ENCODE measurements around the gene TFPI2. TPM values are rescaled to one million over a fixed set of nuclear protein-coding genes. Genes with fewer than 3 reads are reported as not detected.

The TFPI2 gene
- total RNA-seq, 1 donor from 2014 or later, result 0.74 TPM

- H3K27ac ChIP-seq, result no peak overlapping the region
- H3K4me1 ChIP-seq, result no peaks in the 10 kb centered on the region
- no peak overlapping the region for H3K4me3 ChIP-seq
- TF ChIP-seq CTCF (IDR thresholded peaks at IDR 0.05) (no peak), POLR2AphosphoS5 (IDR thresholded peaks at IDR 0.05; ENCODE audit: insufficient read depth in 1 of 2, low read depth in 1 of 2) (no peak), POLR2A (IDR thresholded peaks at IDR 0.05) (no peak)
- H3K36me3 ChIP-seq, result no peaks in the 10 kb centered on the region
- no peaks in the 10 kb centered on the region for H3K9me3 ChIP-seq
- no peak for DNase-seq (ENCODE audit: extremely low spot score in 2 of 2)
- no peaks in the 10 kb centered on the region for H3K27me3 ChIP-seq
- intact Hi-C loops (cut with DNase I), result no loop called here
These were observed 23.7 kb downstream of the TFPI2 start for GRCh38 chr7:93866886-93867285.

GRCh38 chr7:93862651-93863050 lies 27.9 kb downstream of the TFPI2 start:
- Histone ChIP-seq H3K27me3 (no peaks in the 10 kb centered on the region), H3K4me3 (no peak overlapping the region), H3K4me1 (no peaks in the 10 kb centered on the region), H3K9me3 (no peaks in the 10 kb centered on the region), H3K36me3 (no peaks in the 10 kb centered on the region), H3K27ac (no peak overlapping the region)
- DNase-seq (ENCODE audit: extremely low spot score in 2 of 2), result no peak
- intact Hi-C loops (cut with DNase I), result no loop called here
- TF ChIP-seq POLR2AphosphoS5 (IDR thresholded peaks at IDR 0.05; ENCODE audit: insufficient read depth in 1 of 2, low read depth in 1 of 2), result no peak

GRCh38 chr7:93861325-93861949 lies 29.1 kb downstream of the TFPI2 start:
- no peak for DNase-seq (ENCODE audit: extremely low spot score in 2 of 2)
- Histone ChIP-seq H3K27ac (no peak overlapping the region), H3K4me1 (no peaks in the 10 kb centered on the region), H3K27me3 (no peaks in the 10 kb centered on the region), H3K36me3 (no peaks in the 10 kb centered on the region), H3K4me3 (no peak overlapping the region), H3K9me3 (no peaks in the 10 kb centered on the region)
- intact Hi-C loops (cut with DNase I), result no loop called here
- TF ChIP-seq CTCF (IDR thresholded peaks at IDR 0.05) (no peak), POLR2AphosphoS5 (IDR thresholded peaks at IDR 0.05; ENCODE audit: insufficient read depth in 1 of 2, low read depth in 1 of 2) (no peak), POLR2A (IDR thresholded peaks at IDR 0.05) (no peak)

- Histone ChIP-seq H3K4me1 (no peaks in the 10 kb centered on the region), H3K9me3 (no peaks in the 10 kb centered on the region)
- DNase-seq (ENCODE audit: extremely low spot score in 2 of 2), result no peak
These were observed 30.3 kb downstream of the TFPI2 start for GRCh38 chr7:93860261-93860660.

GRCh38 chr7:93858857-93859256 lies 31.7 kb downstream of the TFPI2 start:
- intact Hi-C loops (cut with DNase I), result no loop called here
- TF ChIP-seq POLR2A (IDR thresholded peaks at IDR 0.05), result no peak
- TF ChIP-seq CTCF (IDR thresholded peaks at IDR 0.05), result no peak
- TF ChIP-seq POLR2AphosphoS5 (IDR thresholded peaks at IDR 0.05; ENCODE audit: insufficient read depth in 1 of 2, low read depth in 1 of 2), result no peak

More at GRCh38 chr7:93860261-93860660, 30.3 kb downstream of the TFPI2 start:
- Histone ChIP-seq H3K27ac (no peak overlapping the region), H3K36me3 (no peaks in the 10 kb centered on the region), H3K4me3 (no peak overlapping the region), H3K27me3 (no peaks in the 10 kb centered on the region)
- TF ChIP-seq POLR2AphosphoS5 (IDR thresholded peaks at IDR 0.05; ENCODE audit: insufficient read depth in 1 of 2, low read depth in 1 of 2), result no peak
- TF ChIP-seq POLR2A (IDR thresholded peaks at IDR 0.05), result no peak
- no peak for TF ChIP-seq CTCF (IDR thresholded peaks at IDR 0.05)
- intact Hi-C loops (cut with DNase I), result no loop called here

More at GRCh38 chr7:93858857-93859256, 31.7 kb downstream of the TFPI2 start:
- Histone ChIP-seq H3K27me3 (no peaks in the 10 kb centered on the region), H3K4me3 (no peak overlapping the region), H3K27ac (no peak overlapping the region), H3K4me1 (no peaks in the 10 kb centered on the region), H3K36me3 (no peaks in the 10 kb centered on the region), H3K9me3 (no peaks in the 10 kb centered on the region)
- DNase-seq (ENCODE audit: extremely low spot score in 2 of 2), result no peak
